ENCODE results near the gene ZNF670.
"Not testable (repeated sequence)": the region's sequence is repeated elsewhere in the genome, so short reads cannot be mapped to it uniquely, and the experiment has no call there.

Gene ZNF670

DNA sequence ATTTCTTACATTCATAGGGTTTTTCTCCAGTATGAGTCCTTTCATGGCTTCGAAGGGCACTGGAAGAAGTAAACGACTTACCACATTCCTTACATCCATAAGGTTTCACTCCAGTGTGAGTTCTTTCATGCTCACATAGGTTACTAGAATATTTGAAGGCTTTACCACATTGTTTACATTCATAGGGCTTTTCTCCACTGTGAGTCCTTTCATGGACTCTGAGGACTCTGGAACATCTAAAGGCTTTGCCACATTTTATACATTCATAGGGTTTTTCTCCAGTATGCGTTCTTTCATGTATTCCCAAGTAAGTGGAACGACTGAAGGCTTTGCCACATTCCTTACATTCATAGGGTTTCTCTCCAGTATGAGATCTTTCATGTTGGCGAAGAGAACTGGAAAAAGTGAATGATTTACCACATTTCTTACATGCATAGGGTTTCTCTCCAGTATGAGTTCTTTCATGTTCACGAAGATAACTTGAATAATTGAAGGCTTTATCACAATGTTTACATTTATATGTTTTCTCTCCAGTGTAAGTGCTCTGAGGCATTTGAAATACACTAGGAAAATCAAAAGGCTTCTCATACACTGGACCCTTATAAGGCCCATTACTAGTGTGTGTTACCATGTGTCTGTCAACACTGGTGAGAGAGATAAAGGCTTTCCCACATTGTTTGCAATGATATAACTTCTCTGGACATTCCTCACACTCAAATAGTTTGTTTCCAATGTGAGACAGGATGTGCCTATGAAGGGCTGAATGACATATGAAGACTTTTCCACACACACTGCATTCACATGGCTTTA lies 40.9 kb downstream of the ZNF670 start:
- no peak for DNase-seq

DNA sequence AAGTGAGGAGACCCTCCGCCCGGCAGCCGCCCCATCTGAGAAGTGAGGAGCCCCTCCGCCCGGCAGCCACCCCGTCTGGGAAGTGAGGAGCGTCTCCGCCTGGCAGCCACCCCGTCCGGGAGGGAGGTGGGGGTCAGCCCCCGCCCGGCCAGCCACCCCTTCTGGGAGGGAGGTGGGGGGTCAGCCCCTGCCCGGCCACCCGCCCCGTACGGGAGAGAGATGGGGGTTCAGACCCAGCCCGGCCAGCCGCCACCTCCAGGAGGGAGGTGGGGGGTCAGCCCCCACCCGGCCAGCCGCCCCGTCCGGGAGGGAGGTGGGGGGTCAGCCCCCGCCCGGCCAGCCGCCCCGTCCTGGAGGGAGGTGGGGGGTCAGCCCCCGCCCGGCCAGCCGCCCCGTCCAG lies 46.3 kb downstream of the ZNF670 start:
- DNase-seq: not testable (repeated sequence)

All from right hindlimb (tissue), 1 donor.